HepG2 (cell line): ENCODE data around the gene HPS3. TPM values are rescaled to one million over a fixed set of nuclear protein-coding genes. Genes with fewer than 3 reads are reported as not detected.

ENCODE experiments used
- CEBPB ChIP-seq: IDR thresholded peaks from 2 replicates; pipeline ENCODE4 v1.6.1; 2011; ENCODE audit warnings: low read depth, low read length, improper control_type of control experiment, borderline replicate concordance
- CEBPG ChIP-seq: IDR thresholded peaks from 2 replicates; pipeline ENCODE4 v1.6.1; 2016
- CTCF ChIP-seq: sonication (generic); formaldehyde crosslinking; IDR thresholded peaks from 2 replicates; pipeline ENCODE4 v1.5.0; 2020; ENCODE audit warnings: mild to moderate bottlenecking, missing genetic modification reagents, moderate library complexity
- ERF ChIP-seq: IDR thresholded peaks from 2 replicates; pipeline ENCODE4 v1.6.1; 2018; ENCODE audit warnings: missing biosample characterization, missing genetic modification reagents
- GATAD1 ChIP-seq: IDR thresholded peaks from 2 replicates; pipeline ENCODE4 v1.6.1; 2016; ENCODE audit warnings: missing genetic modification reagents, missing compliant biosample characterization
- HIVEP1 ChIP-seq: sonication (generic); formaldehyde crosslinking; IDR thresholded peaks from 2 replicates; pipeline ENCODE4 v1.4.0; 2020; ENCODE audit warnings: mild to moderate bottlenecking, missing genetic modification reagents
- NR2F2 ChIP-seq: IDR thresholded peaks from 2 replicates; pipeline ENCODE4 v1.6.1; 2012; ENCODE audit warnings: low read depth, inconsistent platforms, borderline replicate concordance
- PHF8 ChIP-seq: sonication (generic); formaldehyde crosslinking; IDR thresholded peaks from 2 replicates; pipeline ENCODE4 v1.5.0; 2020; ENCODE audit warnings: missing genetic modification reagents
- PRDM15 ChIP-seq: sonication (generic); formaldehyde crosslinking; IDR thresholded peaks from 2 replicates; pipeline ENCODE4 v1.4.0; 2020; ENCODE audit warnings: missing genetic modification reagents
- RBM22 ChIP-seq: fragments of 200-400 bp; formaldehyde crosslinking; optimal IDR thresholded peaks from 2 replicates; pipeline ENCODE3; 2017; ENCODE audit warnings: mild to moderate bottlenecking, low read length, moderate library complexity
- SIN3A ChIP-seq: IDR thresholded peaks from 2 replicates; pipeline ENCODE4 v1.6.1; 2011; ENCODE audit warnings: low read depth, mild to moderate bottlenecking, control low read depth, low read length, borderline replicate concordance
- SSRP1 ChIP-seq: IDR thresholded peaks from 2 replicates; pipeline ENCODE4 v1.6.1; 2016; ENCODE audit warnings: control low read depth
- TBP ChIP-seq: sonication (generic); formaldehyde crosslinking; IDR thresholded peaks from 2 replicates; pipeline ENCODE4 v1.5.0; 2020; ENCODE audit warnings: missing genetic modification reagents
- THAP9 ChIP-seq: sonication (generic); formaldehyde crosslinking; IDR thresholded peaks from 2 replicates; pipeline ENCODE4; 2020; ENCODE audit warnings: missing genetic modification reagents, mild to moderate bottlenecking, borderline replicate concordance
- ZC3H4 ChIP-seq: sonication (generic); formaldehyde crosslinking; IDR thresholded peaks from 2 replicates; pipeline ENCODE4 v1.4.0; 2020; ENCODE audit warnings: missing genetic modification reagents, borderline replicate concordance
- ZNF180 ChIP-seq: sonication (generic); formaldehyde crosslinking; IDR thresholded peaks from 2 replicates; pipeline ENCODE4 v1.4.0; 2020; ENCODE audit warnings: low read depth, missing genetic modification reagents, borderline replicate concordance
- ZNF629 ChIP-seq: sonication (generic); formaldehyde crosslinking; conservative IDR thresholded peaks from 2 replicates; pipeline ENCODE4 v1.5.0; 2020; ENCODE audit warnings: missing genetic modification reagents
- ZNF720 ChIP-seq: sonication (generic); formaldehyde crosslinking; IDR thresholded peaks from 2 replicates; pipeline ENCODE4 v1.4.0; 2020; ENCODE audit warnings: missing genetic modification reagents
- polyA plus RNA-seq, 8 experiments: library from polyadenylated mRNA; depleted of rRNA in 3 of 8; stranded (reverse) in 7 of 8; unstranded in 1 of 8; fragments of >200 nt; fragmentation: Illumina TruSeq in 4 of 8; extraction: Trizol in 4 of 8; gene quantifications; 2 replicates each; pipeline versions ENCODE4 v1.2.1 to v1.2.3, GENCODE V29; 2011 to 2016; ENCODE audit warnings: low read depth in 4 of 8, missing spikeins in 1 of 8, mixed read lengths in 1 of 8; ENCODE audit not compliant: insufficient read depth in 1 of 8
- total RNA-seq, 5 experiments: library from RNA; depleted of rRNA; stranded (reverse); fragments of >200 nt; fragmentation: Illumina TruSeq; extraction: Trizol; gene quantifications; 2 replicates each; pipeline ENCODE4 v1.2.3, GENCODE V29; 2016; ENCODE audit warnings: low read depth in 1 of 5
- TF ChIP-seq, protein P1 (sequence below): sonication (generic); formaldehyde crosslinking; IDR thresholded peaks from 2 replicates; pipeline ENCODE4 v1.5.0; 2020; ENCODE audit warnings: missing genetic modification reagents
- TF ChIP-seq, protein P2 (sequence below): sonication (generic); formaldehyde crosslinking; IDR thresholded peaks from 2 replicates; pipeline ENCODE4 v1.4.0; 2020; ENCODE audit warnings: mild to moderate bottlenecking, missing genetic modification reagents

The HPS3 gene
- total and polyA plus RNA-seq, 2 of the 13 experiments (the other 11 are each of a cell fraction or from before 2014, with no cell fraction given), result 9.5 to 18.9 TPM

DNA sequence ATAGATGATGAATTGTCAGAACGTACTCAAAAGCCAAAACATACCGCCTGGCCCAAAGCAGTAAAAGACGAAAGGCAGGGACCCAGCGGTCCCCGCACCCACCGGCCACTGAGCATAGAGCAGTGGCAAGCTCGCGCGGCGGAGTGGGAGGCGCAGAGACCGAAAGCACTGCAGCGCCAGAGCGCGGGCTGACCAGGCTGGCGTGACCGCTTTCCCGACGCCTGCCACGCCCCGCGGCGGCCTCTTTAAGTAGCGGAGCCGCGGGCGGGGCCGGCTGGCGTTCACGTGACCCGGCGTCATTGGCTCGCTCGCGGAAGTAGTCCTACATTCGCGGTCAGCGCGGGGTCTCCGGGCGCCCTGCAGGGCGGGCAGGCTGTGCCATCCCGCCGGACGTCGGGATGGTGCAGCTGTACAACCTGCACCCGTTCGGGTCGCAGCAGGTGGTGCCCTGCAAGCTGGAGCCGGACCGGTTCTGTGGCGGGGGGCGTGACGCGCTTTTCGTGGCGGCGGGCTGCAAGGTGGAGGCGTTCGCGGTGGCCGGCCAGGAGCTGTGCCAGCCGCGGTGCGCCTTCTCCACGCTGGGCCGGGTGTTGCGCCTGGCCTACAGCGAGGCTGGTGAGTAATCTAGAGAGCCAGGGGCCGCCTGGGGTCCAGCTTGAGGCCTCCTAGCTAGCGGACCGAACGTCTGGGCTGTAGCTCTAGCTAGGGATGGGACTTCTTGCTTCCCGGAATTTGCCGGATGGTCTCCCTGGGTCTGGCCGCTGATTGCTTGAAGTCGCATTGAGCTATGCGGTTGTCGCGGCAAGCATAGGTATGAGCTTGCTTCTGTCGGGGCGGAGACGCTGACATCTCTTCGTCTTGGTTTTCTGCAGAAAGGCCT lies at the start of gene HPS3 (continued):
- TF ChIP-seq PHF8 (CRISPR knock-in tag) (peak; percentile 94), SIN3A (0 out of 2 replicates have a peak, but pooled peaks have one; percentile 42), PRDM15 (CRISPR knock-in tag) (no peak), ZC3H4 (CRISPR knock-in tag) (no peak), ERF (no peak; the same call in 1 of the 2 replicates), SSRP1 (CRISPR knock-in tag) (no peak), ZNF629 (CRISPR knock-in tag) (peak; percentile 39; the same call in 1 of the 2 replicates), NR2F2 (no peak), TBP (no peak), RBM22 (no peak), ZNF720 (CRISPR knock-in tag) (no peak), CEBPG (CRISPR knock-in tag) (no peak), THAP9 (0 out of 2 replicates have a peak, but pooled peaks have one; percentile 63), GATAD1 (0 out of 2 replicates have a peak, but pooled peaks have one; percentile 51), CEBPB (no peak), CTCF (peak; percentile 16; the same call in 1 of the 2 replicates), ZNF180 (CRISPR knock-in tag) (no peak), HIVEP1 (peak; percentile 93)
- TF ChIP-seq, protein P1, sequence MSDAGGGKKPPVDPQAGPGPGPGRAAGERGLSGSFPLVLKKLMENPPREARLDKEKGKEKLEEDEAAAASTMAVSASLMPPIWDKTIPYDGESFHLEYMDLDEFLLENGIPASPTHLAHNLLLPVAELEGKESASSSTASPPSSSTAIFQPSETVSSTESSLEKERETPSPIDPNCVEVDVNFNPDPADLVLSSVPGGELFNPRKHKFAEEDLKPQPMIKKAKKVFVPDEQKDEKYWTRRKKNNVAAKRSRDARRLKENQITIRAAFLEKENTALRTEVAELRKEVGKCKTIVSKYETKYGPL, result peak; percentile 51; the same call in 1 of the 2 replicates
- TF ChIP-seq, protein P2, sequence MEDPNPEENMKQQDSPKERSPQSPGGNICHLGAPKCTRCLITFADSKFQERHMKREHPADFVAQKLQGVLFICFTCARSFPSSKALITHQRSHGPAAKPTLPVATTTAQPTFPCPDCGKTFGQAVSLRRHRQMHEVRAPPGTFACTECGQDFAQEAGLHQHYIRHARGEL (CRISPR knock-in tag), result peak; percentile 90
